Measurements from ENCODE around the gene PARN.

DNA sequence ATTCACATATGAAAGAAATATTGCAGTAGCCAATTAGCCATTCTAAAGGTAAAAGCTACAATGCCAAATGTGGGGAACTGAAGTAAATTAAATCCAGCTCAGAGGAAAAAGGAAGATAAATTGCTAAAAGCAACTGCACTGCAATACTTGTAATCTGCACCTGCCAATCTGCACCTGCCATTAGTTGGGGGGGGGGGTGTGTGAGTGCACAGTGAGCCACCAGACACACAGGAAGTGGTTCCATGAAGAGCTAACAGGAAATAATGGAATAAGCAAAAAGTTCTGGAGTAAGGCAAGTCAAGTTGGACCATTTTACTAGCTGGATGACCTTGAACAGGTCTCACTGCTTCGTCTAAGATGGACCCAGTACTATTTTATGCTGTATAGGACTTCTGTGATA lies 191.8 kb downstream of the PARN start:
- TF ChIP-seq, protein P1, sequence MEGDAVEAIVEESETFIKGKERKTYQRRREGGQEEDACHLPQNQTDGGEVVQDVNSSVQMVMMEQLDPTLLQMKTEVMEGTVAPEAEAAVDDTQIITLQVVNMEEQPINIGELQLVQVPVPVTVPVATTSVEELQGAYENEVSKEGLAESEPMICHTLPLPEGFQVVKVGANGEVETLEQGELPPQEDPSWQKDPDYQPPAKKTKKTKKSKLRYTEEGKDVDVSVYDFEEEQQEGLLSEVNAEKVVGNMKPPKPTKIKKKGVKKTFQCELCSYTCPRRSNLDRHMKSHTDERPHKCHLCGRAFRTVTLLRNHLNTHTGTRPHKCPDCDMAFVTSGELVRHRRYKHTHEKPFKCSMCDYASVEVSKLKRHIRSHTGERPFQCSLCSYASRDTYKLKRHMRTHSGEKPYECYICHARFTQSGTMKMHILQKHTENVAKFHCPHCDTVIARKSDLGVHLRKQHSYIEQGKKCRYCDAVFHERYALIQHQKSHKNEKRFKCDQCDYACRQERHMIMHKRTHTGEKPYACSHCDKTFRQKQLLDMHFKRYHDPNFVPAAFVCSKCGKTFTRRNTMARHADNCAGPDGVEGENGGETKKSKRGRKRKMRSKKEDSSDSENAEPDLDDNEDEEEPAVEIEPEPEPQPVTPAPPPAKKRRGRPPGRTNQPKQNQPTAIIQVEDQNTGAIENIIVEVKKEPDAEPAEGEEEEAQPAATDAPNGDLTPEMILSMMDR (IDR thresholded peaks at IDR 0.05): no peak
- TF ChIP-seq POLR2A (IDR thresholded peaks at IDR 0.05): no peak

Data from thyroid gland (tissue), 4 donors.